Stimulated activated CD4-positive, alpha-beta T cell treated with anti-CD3 and anti-CD28 coated beads, Interleukin-15, amount 100 ng/mL, for 48 hours (primary cell): Measurements from ENCODE around the gene PPM1B.
"Not testable (repeated sequence)": the region's sequence is repeated elsewhere in the genome, so short reads cannot be mapped to it uniquely, and the experiment has no call there.

Experiments
- DNase-seq, 2 donors: peaks; one replicate each; pipeline ENCODE4 v3.0.0-alpha.2; 2020; ENCODE audit warnings: low read depth in 2 of 2

The PPM1B gene

GRCh38 chr2:44200759-44201158 is 32.1 kb downstream of the PPM1B start:
- DNase-seq = no peak

- DNase-seq = no peak
Measured at GRCh38 chr2:44201648-44202165, 33.0 kb downstream of the PPM1B start.

GRCh38 chr2:44203542-44203941 is 34.9 kb downstream of the PPM1B start:
- DNase-seq = no peak

- no peak for DNase-seq
Measured at GRCh38 chr2:44205169-44205568, 36.5 kb downstream of the PPM1B start.

- DNase-seq = no peak
Measured at GRCh38 chr2:44207102-44207501, 38.4 kb downstream of the PPM1B start.

GRCh38 chr2:44207648-44208047 is 39.0 kb downstream of the PPM1B start:
- DNase-seq = not testable (repeated sequence)

GRCh38 chr2:44210362-44210761 is 41.7 kb downstream of the PPM1B start:
- DNase-seq = no peak

- DNase-seq = no peak
Measured at GRCh38 chr2:44211183-44211582, 42.5 kb downstream of the PPM1B start.

- no peak for DNase-seq
Measured at GRCh38 chr2:44212302-44212701, 43.6 kb downstream of the PPM1B start.

- no peak for DNase-seq
Measured at GRCh38 chr2:44215827-44216226, 47.2 kb downstream of the PPM1B start.

- no peak for DNase-seq
Measured at GRCh38 chr2:44218771-44219170, 50.1 kb downstream of the PPM1B start.

- no peak for DNase-seq
Measured at GRCh38 chr2:44226753-44227152, 58.1 kb downstream of the PPM1B start.

- no peak for DNase-seq
Measured at GRCh38 chr2:44230378-44230777, 61.7 kb downstream of the PPM1B start.

- DNase-seq = no peak
Measured at GRCh38 chr2:44233450-44234128, 64.9 kb downstream of the PPM1B start.

GRCh38 chr2:44237221-44237620 is 68.5 kb downstream of the PPM1B start:
- no peak for DNase-seq

- DNase-seq = no peak
Measured at GRCh38 chr2:44242904-44243303, 74.2 kb downstream of the PPM1B start.

GRCh38 chr2:44244135-44244871 is 75.6 kb downstream of the PPM1B start:
- DNase-seq = peak; percentile 25 to 34

- no peak for DNase-seq
Measured at GRCh38 chr2:44245083-44245861, 76.6 kb downstream of the PPM1B start.

- DNase-seq = no peak
Measured at GRCh38 chr2:44246436-44246835, 77.8 kb downstream of the PPM1B start.

GRCh38 chr2:44246840-44247369 is 78.2 kb downstream of the PPM1B start:
- DNase-seq = no peak

GRCh38 chr2:44247924-44248323 is 79.2 kb downstream of the PPM1B start:
- no peak for DNase-seq

- DNase-seq = not testable (repeated sequence)
Measured at GRCh38 chr2:44249269-44249668, 80.6 kb downstream of the PPM1B start.
